Naive thymus-derived CD4-positive, alpha-beta T cell (primary cell): ENCODE data around the gene TNNI3. TPM values are rescaled to one million over a fixed set of nuclear protein-coding genes. Genes with fewer than 3 reads are reported as not detected.

Experiments
- ATAC-seq: fragments of 150-1000 bp; cut with Tn5 transposase; 2 replicates; pipeline ENCODE4 v1.10.0; 2021; ENCODE audit warnings: mild to moderate bottlenecking, moderate library complexity
- CTCF ChIA-PET: fragments of 350-600 bp; sonication (Branson Sonifier 250); formaldehyde crosslinking; loops from one replicate; lab custom pipeline; 2021; ENCODE audit warnings: antibody characterized with exemption; lab: Charles Lee
- POLR2A ChIA-PET: fragments of 350-600 bp; sonication (Branson Sonifier 250); formaldehyde crosslinking; loops from one replicate; lab custom pipeline; 2021; ENCODE audit warnings: antibody characterized with exemption, inconsistent platforms; lab: Charles Lee
- DNase-seq, 9 donors: peaks; one replicate each; pipeline versions ENCODE4 v3.0.0 to v3.0.0-alpha.2; 2020 to 2022; ENCODE audit warnings: mixed read lengths in 1 of 9
- H3K27ac ChIP-seq: one replicate; pipeline ENCODE4 v1.7.0; 2013; ENCODE audit warnings: mild to moderate bottlenecking, low read depth, low read length, moderate library complexity
- H3K27me3 ChIP-seq, 2 donors: one replicate each; pipeline ENCODE4 v1.7.0; 2013; ENCODE audit warnings: low read length in 2 of 2, mild to moderate bottlenecking in 2 of 2, moderate library complexity in 2 of 2; ENCODE audit not compliant: control insufficient read depth in 2 of 2, insufficient read depth in 2 of 2
- H3K36me3 ChIP-seq, 3 experiments: 1 replicate in 2 of 3; 2 replicates in 1 of 3; pipeline ENCODE4 v1.7.0; 2013; ENCODE audit warnings: low read length in 3 of 3, mild to moderate bottlenecking in 3 of 3, moderate library complexity in 1 of 3; ENCODE audit not compliant: insufficient read depth in 3 of 3, control insufficient read depth in 2 of 3
- H3K4me1 ChIP-seq, 2 donors: one replicate each; pipeline ENCODE4 v1.7.0; 2013; ENCODE audit warnings: low read length in 2 of 2, mild to moderate bottlenecking in 2 of 2, moderate library complexity in 1 of 2; ENCODE audit not compliant: control insufficient read depth in 2 of 2, insufficient read depth in 2 of 2
- H3K4me3 ChIP-seq: 2 replicates; pipeline ENCODE4 v1.7.0; 2013; ENCODE audit warnings: mild to moderate bottlenecking, low read length
- H3K9me3 ChIP-seq, 3 experiments: 1 replicate in 2 of 3; 2 replicates in 1 of 3; pipeline ENCODE4 v1.7.0; 2013; ENCODE audit warnings: low read length in 3 of 3; ENCODE audit not compliant: control insufficient read depth in 2 of 3
- H3K27ac Mint-ChIP-seq, 9 donors: one replicate each; pipeline ENCODE4 v1.8.0; 2020 to 2022; ENCODE audit warnings: mixed read lengths in 9 of 9, mild to moderate bottlenecking in 8 of 9, moderate library complexity in 5 of 9, inconsistent platforms in 2 of 9
- H3K27me3 Mint-ChIP-seq, 5 donors: one replicate each; pipeline ENCODE4 v1.8.0; 2021 to 2022; ENCODE audit warnings: mixed read lengths in 5 of 5, mild to moderate bottlenecking in 1 of 5
- H3K36me3 Mint-ChIP-seq, 5 donors: one replicate each; pipeline ENCODE4 v1.8.0; 2020 to 2022; ENCODE audit warnings: mixed read lengths in 5 of 5, mild to moderate bottlenecking in 3 of 5, inconsistent platforms in 1 of 5
- H3K4me1 Mint-ChIP-seq, 7 donors: one replicate each; pipeline ENCODE4 v1.8.0; 2020 to 2022; ENCODE audit warnings: mixed read lengths in 7 of 7, mild to moderate bottlenecking in 3 of 7, inconsistent platforms in 1 of 7
- H3K4me3 Mint-ChIP-seq, 10 donors: one replicate each; pipeline ENCODE4 v1.8.0; 2020 to 2022; ENCODE audit warnings: mild to moderate bottlenecking in 10 of 10, mixed read lengths in 10 of 10, moderate library complexity in 6 of 10, inconsistent platforms in 2 of 10
- H3K9me3 Mint-ChIP-seq, 11 donors: one replicate each; pipeline ENCODE4 v1.8.0; 2020 to 2022; ENCODE audit warnings: mixed read lengths in 11 of 11, mild to moderate bottlenecking in 4 of 11, inconsistent platforms in 1 of 11, moderate library complexity in 1 of 11
- intact Hi-C, 2 donors: fragments of 100-400 bp; cut with micrococcal nuclease; formaldehyde crosslinking; loops; one replicate each; pipeline ENCODE4 v1.15.1; 2023
- polyA plus RNA-seq, 2 donors: library from polyadenylated mRNA; unstranded; fragments of 300-500 nt; fragmentation: Illumina TruSeq; gene quantifications; one replicate each; pipeline ENCODE4 v1.2.3, GENCODE V29; 2021
- total RNA-seq, 6 experiments: library from RNA in 5 of 6; stranded (reverse) in 5 of 6; gene quantifications; 1 replicate in 5 of 6; 2 replicates in 1 of 6; pipeline ENCODE4 v1.2.3 and lab custom pipeline; 2021 to 2026

The TNNI3 gene
- total and polyA plus RNA-seq, 7 experiments from 2014 or later = not detected

GRCh38 chr19:55132453-55133129, 24.9 kb downstream of the TNNI3 start:
- no peak overlapping the region for H3K4me3 Mint-ChIP-seq
- intact Hi-C loops = loop anchor here (5.0 to 10.0 kb wide), 2 partner anchors 250 to 478 kb away; no protein-coding TSS in a partner anchor
- ATAC-seq = no peak

GRCh38 chr19:55131421-55131820, 26.1 kb downstream of the TNNI3 start:
- POLR2A ChIA-PET = no interaction called here
- H3K36me3 ChIP-seq = no peaks in the 10 kb centered on the region
- H3K9me3 ChIP-seq = no peaks in the 10 kb centered on the region
- ATAC-seq (no peak), DNase-seq (no peak)
- peaks cover 0 to 2% (median 0%) of the 10 kb centered on the region in 11 donors for H3K9me3 Mint-ChIP-seq
- peaks cover 42 to 57% (median 49%) of the 10 kb centered on the region in 5 donors for H3K27me3 Mint-ChIP-seq
- H3K4me1 ChIP-seq = no peaks in the 10 kb centered on the region
- H3K4me3 Mint-ChIP-seq = no peak overlapping the region
- H3K27ac ChIP-seq = no peak overlapping the region
- CTCF ChIA-PET = no interaction called here
- no peaks in the 10 kb centered on the region for H3K36me3 Mint-ChIP-seq
- H3K27me3 ChIP-seq = peaks cover 0 to 3% of the 10 kb centered on the region in 2 donors
- H3K27ac Mint-ChIP-seq = no peak overlapping the region
- peaks cover 0 to 2% (median 0%) of the 10 kb centered on the region in 7 donors for H3K4me1 Mint-ChIP-seq
- intact Hi-C loops = loop anchor here (5.0 to 10.0 kb wide), 2 partner anchors 249 to 477 kb away; no protein-coding TSS in a partner anchor
- no peak overlapping the region for H3K4me3 ChIP-seq

More at GRCh38 chr19:55132453-55133129, 24.9 kb downstream of the TNNI3 start:
- Histone ChIP-seq H3K9me3 (no peaks in the 10 kb centered on the region), H3K4me1 (no peaks in the 10 kb centered on the region), H3K27ac (no peak overlapping the region), H3K4me3 (no peak overlapping the region), H3K27me3 (peaks cover 0 to 3% of the 10 kb centered on the region in 2 donors), H3K36me3 (no peaks in the 10 kb centered on the region)
- ChIA-PET CTCF (no interaction called here), POLR2A (interaction anchor here (0.6 kb wide), 1 partner anchor 16 kb away, joined by 9 read pairs; no protein-coding TSS in a partner anchor)
- no peak overlapping the region for H3K27ac Mint-ChIP-seq
- H3K36me3 Mint-ChIP-seq = no peaks in the 10 kb centered on the region
- H3K9me3 Mint-ChIP-seq = peaks cover 0 to 2% (median 0%) of the 10 kb centered on the region in 11 donors
- H3K27me3 Mint-ChIP-seq = peaks cover 35 to 45% (median 38%) of the 10 kb centered on the region in 5 donors
- no peak for DNase-seq
- no peaks in the 10 kb centered on the region for H3K4me1 Mint-ChIP-seq

GRCh38 chr19:55119053-55119452, 38.5 kb downstream of the TNNI3 start:
- ChIA-PET CTCF (no interaction called here), POLR2A (interaction anchor here (1.4 kb wide), 1 partner anchor 291 kb away, joined by 4 read pairs; no protein-coding TSS in a partner anchor)
- H3K27ac ChIP-seq = no peak overlapping the region
- intact Hi-C loops = loop anchor here (5.0 to 10.0 kb wide), 4 partner anchors 138 to 1004 kb away; partner anchors contain the start of genes PPP6R1 (in 1 of the 2), PRPF31 (in 1 of the 2), TFPT (in 1 of the 2) and ZNF787 (in 1 of the 2)
- H3K4me3 ChIP-seq = no peak overlapping the region
- H3K4me3 Mint-ChIP-seq = peak overlapping the region; percentile 66 to 100 (median 80)
- H3K27me3 ChIP-seq = no peaks in the 10 kb centered on the region
- H3K27me3 Mint-ChIP-seq = peaks cover 8 to 25% (median 12%) of the 10 kb centered on the region in 5 donors
- H3K4me1 ChIP-seq = peaks cover 12 to 19% of the 10 kb centered on the region in 2 donors
- peaks cover 0 to 3% (median 0%) of the 10 kb centered on the region in 3 experiments for H3K36me3 ChIP-seq
- H3K36me3 Mint-ChIP-seq = peaks cover 0 to 5% (median 0%) of the 10 kb centered on the region in 5 donors
- peak in 4 of 9 donors; percentile 10 to 44 (median 28) for DNase-seq
- no peaks in the 10 kb centered on the region for H3K9me3 ChIP-seq
- peak overlapping the region; percentile 3 to 94 (median 82) for H3K27ac Mint-ChIP-seq
- ATAC-seq = no peak
- H3K4me1 Mint-ChIP-seq = peaks cover 14 to 47% (median 36%) of the 10 kb centered on the region in 7 donors
- H3K9me3 Mint-ChIP-seq = peaks cover 0 to 2% (median 0%) of the 10 kb centered on the region in 11 donors

DNA sequence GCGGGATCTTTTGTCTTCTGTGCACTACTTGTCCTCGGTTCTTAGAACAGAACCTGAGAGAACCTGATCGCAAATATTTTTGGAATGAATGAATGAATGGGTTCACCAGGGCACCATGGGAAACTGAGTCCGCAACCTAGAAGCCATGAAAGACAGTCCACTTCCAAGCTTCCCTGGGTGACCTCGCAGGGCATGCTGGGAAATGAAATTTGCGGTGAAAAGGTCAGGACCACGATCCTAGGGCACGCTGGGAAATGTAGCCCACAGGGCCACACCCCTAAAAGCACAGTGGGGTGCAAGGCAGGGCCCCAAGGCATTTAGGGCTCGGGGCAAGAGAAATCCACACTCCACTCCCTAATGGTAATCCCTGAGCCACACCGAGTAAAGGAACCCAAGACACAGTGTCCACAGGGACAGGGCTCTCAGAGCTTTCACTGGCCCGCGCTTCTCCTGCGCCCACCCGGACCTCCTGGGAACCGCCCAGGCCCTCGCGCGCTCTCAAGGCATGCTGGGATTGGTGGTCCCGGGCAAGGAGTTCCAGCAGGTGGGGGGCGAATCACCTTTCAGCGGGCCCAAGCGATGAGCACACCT, 39.0 kb downstream of the TNNI3 start:
- Histone ChIP-seq H3K4me3 (peak overlapping the region; percentile 97), H3K9me3 (no peaks in the 10 kb centered on the region), H3K4me1 (peaks cover 12 to 19% of the 10 kb centered on the region in 2 donors), H3K36me3 (peaks cover 0 to 3% (median 0%) of the 10 kb centered on the region in 3 experiments), H3K27me3 (no peaks in the 10 kb centered on the region), H3K27ac (no peak overlapping the region)
- POLR2A ChIA-PET = interaction anchor here (0.8 to 1.5 kb wide), 5 partner anchors 56 to 292 kb away, joined by 3 to 8 read pairs (median 4); partner anchors contain the start of gene TMEM238
- Mint-ChIP-seq H3K4me1 (peaks cover 14 to 47% (median 36%) of the 10 kb centered on the region in 7 donors), H3K4me3 (peak overlapping the region; percentile 93 to 100 (median 98)), H3K9me3 (peaks cover 0 to 2% (median 0%) of the 10 kb centered on the region in 11 donors), H3K36me3 (peaks cover 0 to 5% (median 0%) of the 10 kb centered on the region in 5 donors), H3K27me3 (peaks cover 3 to 19% (median 7%) of the 10 kb centered on the region in 5 donors), H3K27ac (peak overlapping the region in 6 of 9 donors; percentile 31 to 94 (median 86))
- CTCF ChIA-PET = no interaction called here
- no peak for DNase-seq
- ATAC-seq = no peak
- intact Hi-C loops = loop anchor here (1.0 to 10.0 kb wide), 5 partner anchors 139 to 1004 kb away; partner anchors contain the start of genes PPP6R1 (in 1 of the 2), PRPF31 (in 1 of the 2), TFPT (in 1 of the 2) and ZNF628 (in 1 of the 2)

- Mint-ChIP-seq H3K36me3 (peaks cover 0 to 5% (median 0%) of the 10 kb centered on the region in 5 donors), H3K27ac (peak overlapping the region; percentile 87 to 94 (median 94)), H3K27me3 (peaks cover 0 to 13% (median under 1%) of the 10 kb centered on the region in 5 donors), H3K4me3 (peak overlapping the region; percentile 93 to 100 (median 98)), H3K4me1 (peaks cover 14 to 47% (median 36%) of the 10 kb centered on the region in 7 donors), H3K9me3 (peaks cover 0 to 2% (median 0%) of the 10 kb centered on the region in 11 donors)
- Histone ChIP-seq H3K9me3 (no peaks in the 10 kb centered on the region), H3K4me3 (peak overlapping the region; percentile 97), H3K4me1 (peaks cover 12 to 19% of the 10 kb centered on the region in 2 donors), H3K36me3 (peaks cover 0 to 10% (median 0%) of the 10 kb centered on the region in 3 experiments), H3K27me3 (no peaks in the 10 kb centered on the region), H3K27ac (peak overlapping the region; percentile 74)
- DNase-seq (peak; percentile 88 to 97 (median 91)), ATAC-seq (peak; percentile 95)
- CTCF ChIA-PET = interaction anchor here (0.6 kb wide), 1 partner anchor 536 kb away, joined by 3 read pairs; no protein-coding TSS in a partner anchor
- intact Hi-C loops = loop anchor here (1.0 to 10.0 kb wide), 27 partner anchors 30 to 1015 kb away; partner anchors contain the start of genes FIZ1 (in 2 of the 2), PPP6R1 (in 2 of the 2), PRPF31 (in 2 of the 2) and RDH13 (in 2 of the 2)
- POLR2A ChIA-PET = interaction anchor here (0.6 to 1.5 kb wide), 6 partner anchors 24 to 292 kb away, joined by 3 to 8 read pairs (median 4); partner anchors contain the start of gene TMEM238
These were observed 39.7 kb downstream of the TNNI3 start for GRCh38 chr19:55117663-55118391.
